ENCODE data around the gene C22orf31. TPM values are rescaled to one million over a fixed set of nuclear protein-coding genes. Genes with fewer than 3 reads are reported as not detected.
A peak's percentile ranks its signal among the peaks of the same experiment; 100 is the strongest.
"Not testable (repeated sequence)": the region's sequence is repeated elsewhere in the genome, so short reads cannot be mapped to it uniquely, and the experiment has no call there.

Gene C22orf31
- total RNA-seq, 6 experiments from 2014 or later: not detected

DNA sequence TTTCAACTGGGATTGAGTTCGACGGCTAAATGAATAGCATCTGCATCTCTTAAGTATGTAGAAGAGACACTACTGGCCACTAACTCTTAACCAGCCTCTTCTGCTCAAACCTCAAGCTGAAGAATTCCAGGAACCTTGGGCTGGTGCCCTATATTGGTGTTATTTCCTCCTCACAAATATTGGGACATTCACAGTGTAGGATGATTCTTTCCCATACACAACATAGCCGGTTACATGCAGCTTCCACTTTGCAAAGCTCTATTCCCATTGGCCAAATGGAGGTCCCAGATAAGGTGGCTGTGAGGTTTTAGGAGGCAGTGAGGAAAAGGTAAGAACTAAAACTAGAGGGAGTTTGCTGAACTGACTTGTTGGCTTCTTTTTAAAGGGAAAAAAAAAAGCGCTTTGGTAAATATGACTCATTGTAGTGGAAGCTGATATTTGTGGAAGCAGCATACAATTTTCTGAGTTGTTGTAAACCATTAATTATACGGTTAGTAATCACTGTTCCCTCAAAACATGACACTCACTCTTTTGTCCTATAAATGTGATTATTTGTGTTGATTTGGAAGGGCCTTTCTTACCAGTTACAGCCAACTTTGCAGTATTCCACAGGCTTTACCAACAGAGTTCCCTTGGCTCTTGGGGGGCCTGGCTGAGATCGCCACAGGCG, 17.6 kb downstream of the C22orf31 start:
- DNase-seq: peak; percentile 62
- Mint-ChIP-seq H3K36me3 (ENCODE audit: low read depth) (no peaks in the 10 kb centered on the region), H3K4me1 (ENCODE audit: low read depth) (peaks cover 47% of the 10 kb centered on the region), H3K27ac (peak overlapping the region; percentile 98), H3K4me3 (peak overlapping the region; percentile 78), H3K9me3 (no peaks in the 10 kb centered on the region), H3K27me3 (ENCODE audit: insufficient read depth) (no peaks in the 10 kb centered on the region; the same call in 1 of the 2 replicates)
- TF ChIP-seq, protein P1, sequence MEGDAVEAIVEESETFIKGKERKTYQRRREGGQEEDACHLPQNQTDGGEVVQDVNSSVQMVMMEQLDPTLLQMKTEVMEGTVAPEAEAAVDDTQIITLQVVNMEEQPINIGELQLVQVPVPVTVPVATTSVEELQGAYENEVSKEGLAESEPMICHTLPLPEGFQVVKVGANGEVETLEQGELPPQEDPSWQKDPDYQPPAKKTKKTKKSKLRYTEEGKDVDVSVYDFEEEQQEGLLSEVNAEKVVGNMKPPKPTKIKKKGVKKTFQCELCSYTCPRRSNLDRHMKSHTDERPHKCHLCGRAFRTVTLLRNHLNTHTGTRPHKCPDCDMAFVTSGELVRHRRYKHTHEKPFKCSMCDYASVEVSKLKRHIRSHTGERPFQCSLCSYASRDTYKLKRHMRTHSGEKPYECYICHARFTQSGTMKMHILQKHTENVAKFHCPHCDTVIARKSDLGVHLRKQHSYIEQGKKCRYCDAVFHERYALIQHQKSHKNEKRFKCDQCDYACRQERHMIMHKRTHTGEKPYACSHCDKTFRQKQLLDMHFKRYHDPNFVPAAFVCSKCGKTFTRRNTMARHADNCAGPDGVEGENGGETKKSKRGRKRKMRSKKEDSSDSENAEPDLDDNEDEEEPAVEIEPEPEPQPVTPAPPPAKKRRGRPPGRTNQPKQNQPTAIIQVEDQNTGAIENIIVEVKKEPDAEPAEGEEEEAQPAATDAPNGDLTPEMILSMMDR (IDR thresholded peaks at IDR 0.05): no peak

DNA sequence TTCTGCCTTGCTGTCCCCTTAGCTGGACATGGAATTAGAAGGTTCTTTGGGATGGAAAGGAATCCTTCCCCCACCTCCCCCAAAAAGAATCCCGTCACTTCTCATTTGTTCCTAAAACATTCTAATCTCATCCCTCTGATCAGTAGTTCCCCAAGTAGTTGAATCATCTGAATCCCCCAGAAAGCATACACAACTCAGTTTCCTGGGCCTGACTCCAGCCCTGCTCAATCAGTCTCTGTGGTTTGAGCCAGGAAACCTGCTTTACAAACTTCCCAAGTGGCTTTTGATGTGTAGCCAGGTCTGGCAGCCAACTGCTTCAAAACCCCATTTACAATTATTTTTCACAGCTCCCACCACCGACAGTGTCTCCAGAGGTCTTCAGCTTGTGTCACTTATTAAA, 20.2 kb downstream of the C22orf31 start:
- DNase-seq: peak; percentile 48
- Mint-ChIP-seq H3K4me3 (peak overlapping the region; percentile 45), H3K9me3 (no peaks in the 10 kb centered on the region), H3K36me3 (ENCODE audit: low read depth) (no peaks in the 10 kb centered on the region), H3K27ac (peak overlapping the region; percentile 95), H3K4me1 (ENCODE audit: low read depth) (peaks cover 47% of the 10 kb centered on the region), H3K27me3 (ENCODE audit: insufficient read depth) (no peaks in the 10 kb centered on the region; the same call in 1 of the 2 replicates)
- TF ChIP-seq, protein P1 (IDR thresholded peaks at IDR 0.05): no peak

DNA sequence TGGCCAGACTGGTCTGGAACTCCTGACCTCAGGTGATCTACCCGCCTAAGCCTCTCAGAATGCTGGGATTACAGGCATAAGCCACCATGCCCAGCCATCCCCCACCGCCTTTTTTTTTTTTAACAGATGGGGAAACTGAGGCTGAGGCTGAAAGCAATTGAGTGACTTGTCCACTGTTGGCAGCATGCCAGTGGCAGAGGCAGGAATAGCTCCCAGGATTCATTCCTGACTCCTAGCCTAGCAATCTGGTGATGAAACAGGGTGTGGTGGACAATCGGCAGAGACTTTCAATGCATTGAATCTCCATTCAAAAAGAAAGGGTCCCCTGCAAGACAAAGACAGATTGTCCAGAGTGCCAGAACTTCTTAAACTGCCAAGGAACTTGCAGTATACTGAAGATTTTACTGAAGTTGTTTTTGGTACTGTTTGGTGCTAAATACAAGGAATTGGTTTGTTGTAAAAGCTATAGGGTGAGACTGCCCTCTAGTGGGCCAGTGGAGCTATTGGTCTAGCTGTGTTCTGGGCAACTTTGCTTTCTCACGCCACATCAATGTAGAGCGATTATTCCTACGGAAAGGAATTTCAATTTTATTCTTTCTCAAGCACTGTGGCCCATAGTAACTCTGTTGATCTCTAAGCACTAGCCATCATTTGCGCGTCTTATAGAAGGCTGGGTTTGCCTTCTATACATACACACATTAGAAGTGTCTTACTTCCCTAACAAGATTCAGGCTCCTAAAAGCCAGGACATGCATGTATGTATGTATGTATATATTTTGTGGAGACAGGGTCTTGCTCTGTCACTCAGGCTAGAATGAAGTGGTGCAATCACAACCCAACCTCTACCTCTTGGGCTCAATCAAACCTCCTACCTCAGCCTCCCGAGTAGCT, 21.0 kb downstream of the C22orf31 start:
- Mint-ChIP-seq H3K9me3 (no peaks in the 10 kb centered on the region), H3K36me3 (ENCODE audit: low read depth) (no peaks in the 10 kb centered on the region), H3K27ac (peak overlapping the region; percentile 95), H3K4me1 (ENCODE audit: low read depth) (peaks cover 43% of the 10 kb centered on the region), H3K27me3 (ENCODE audit: insufficient read depth) (no peaks in the 10 kb centered on the region; the same call in 1 of the 2 replicates), H3K4me3 (peak overlapping the region; percentile 45)
- TF ChIP-seq, protein P1 (IDR thresholded peaks at IDR 0.05): peak; percentile 98
- peak; percentile 86 for DNase-seq

DNA sequence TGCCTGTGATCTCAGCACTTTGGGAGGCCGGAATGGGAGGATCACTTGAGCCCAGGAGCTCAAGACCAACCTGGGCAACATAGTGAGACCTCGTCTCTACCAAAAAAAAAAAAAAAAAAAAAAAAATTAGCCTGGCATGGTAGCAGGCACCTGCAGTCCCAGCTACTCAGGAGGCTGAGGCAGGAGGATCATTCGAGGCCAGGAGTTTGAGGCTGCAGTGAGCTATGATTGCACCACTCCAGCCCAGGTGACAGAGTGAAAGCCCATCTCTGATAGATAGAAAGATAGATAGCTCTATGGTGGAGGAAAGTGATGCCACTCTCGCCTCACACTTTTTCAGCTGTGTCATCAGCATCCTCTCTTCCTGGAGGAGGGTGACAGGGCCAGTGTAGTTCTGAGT, 21.9 kb downstream of the C22orf31 start:
- peaks cover 36% of the 10 kb centered on the region for H3K4me1 Mint-ChIP-seq (ENCODE audit: low read depth)
- H3K4me3 Mint-ChIP-seq; H3K9me3 Mint-ChIP-seq; H3K36me3 Mint-ChIP-seq (ENCODE audit: low read depth); H3K27ac Mint-ChIP-seq; DNase-seq; H3K27me3 Mint-ChIP-seq (ENCODE audit: insufficient read depth): not testable (repeated sequence)

DNA sequence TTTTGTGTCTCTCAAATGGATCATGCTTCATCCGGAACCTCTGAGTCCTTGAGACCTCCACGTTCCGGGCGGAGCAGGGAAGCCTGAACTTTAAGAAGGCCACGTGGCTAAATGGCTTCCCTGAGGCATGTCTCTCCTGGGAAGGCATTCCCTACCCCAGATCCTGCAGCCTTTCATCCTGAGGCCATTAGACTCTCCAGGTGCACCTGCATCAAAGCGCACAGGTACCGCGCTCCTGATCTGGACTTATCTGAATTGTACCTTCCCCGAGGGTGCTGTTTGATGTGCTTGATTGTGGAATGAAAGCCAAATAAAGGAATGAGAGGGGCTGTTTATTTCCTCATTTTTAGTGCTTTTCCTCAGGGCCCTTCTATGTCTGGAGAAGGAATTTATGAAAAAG, 22.5 kb downstream of the C22orf31 start:
- no peaks in the 10 kb centered on the region for H3K36me3 Mint-ChIP-seq (ENCODE audit: low read depth)
- no peaks in the 10 kb centered on the region for H3K9me3 Mint-ChIP-seq
- H3K4me1 Mint-ChIP-seq (ENCODE audit: low read depth): peaks cover 31% of the 10 kb centered on the region
- DNase-seq: no peak
- TF ChIP-seq, protein P1 (IDR thresholded peaks at IDR 0.05): no peak
- no peak overlapping the region for H3K4me3 Mint-ChIP-seq
- H3K27ac Mint-ChIP-seq: no peak overlapping the region
- H3K27me3 Mint-ChIP-seq (ENCODE audit: insufficient read depth): peaks cover 2% of the 10 kb centered on the region; the same call in 1 of the 2 replicates

All from HFFc6 (cell line).